Measurements from ENCODE around the gene CSTB.

CSTB gene

DNA sequence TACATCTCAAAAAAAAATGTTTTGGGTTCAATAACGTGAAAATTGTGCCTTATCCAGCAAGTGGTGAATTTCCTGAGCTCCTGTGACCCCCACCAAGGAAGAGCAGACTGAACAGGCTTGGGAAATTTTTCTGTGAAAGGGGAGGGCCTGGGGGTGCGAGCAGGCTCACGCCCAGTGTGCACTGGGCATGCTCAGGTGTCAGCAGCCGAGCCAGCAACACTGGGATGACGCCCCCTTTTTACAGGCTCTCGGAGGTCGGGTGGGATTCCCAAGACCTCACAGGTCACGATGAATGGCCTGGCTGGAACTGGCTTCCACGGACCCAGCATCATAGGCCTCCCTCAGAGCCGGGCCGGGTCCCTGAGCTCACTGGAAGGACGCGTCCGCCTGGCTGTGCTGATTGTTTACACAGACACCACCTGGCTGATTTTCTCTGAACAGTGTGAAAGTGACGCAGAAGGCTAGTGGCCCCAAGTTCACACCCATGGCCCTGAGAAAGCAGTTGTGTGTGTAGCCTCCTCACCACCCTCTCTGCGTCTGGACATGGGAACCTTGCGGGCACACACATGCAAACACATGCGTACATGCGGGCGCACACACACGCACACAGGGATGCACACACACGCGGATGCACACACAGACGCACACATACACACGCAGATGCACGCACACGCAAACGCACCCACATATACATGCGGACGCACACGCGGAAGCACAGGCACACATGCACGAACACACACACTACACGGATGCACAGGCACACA is 9.2 kb downstream of the CSTB start:
- no peak for DNase-seq

DNA sequence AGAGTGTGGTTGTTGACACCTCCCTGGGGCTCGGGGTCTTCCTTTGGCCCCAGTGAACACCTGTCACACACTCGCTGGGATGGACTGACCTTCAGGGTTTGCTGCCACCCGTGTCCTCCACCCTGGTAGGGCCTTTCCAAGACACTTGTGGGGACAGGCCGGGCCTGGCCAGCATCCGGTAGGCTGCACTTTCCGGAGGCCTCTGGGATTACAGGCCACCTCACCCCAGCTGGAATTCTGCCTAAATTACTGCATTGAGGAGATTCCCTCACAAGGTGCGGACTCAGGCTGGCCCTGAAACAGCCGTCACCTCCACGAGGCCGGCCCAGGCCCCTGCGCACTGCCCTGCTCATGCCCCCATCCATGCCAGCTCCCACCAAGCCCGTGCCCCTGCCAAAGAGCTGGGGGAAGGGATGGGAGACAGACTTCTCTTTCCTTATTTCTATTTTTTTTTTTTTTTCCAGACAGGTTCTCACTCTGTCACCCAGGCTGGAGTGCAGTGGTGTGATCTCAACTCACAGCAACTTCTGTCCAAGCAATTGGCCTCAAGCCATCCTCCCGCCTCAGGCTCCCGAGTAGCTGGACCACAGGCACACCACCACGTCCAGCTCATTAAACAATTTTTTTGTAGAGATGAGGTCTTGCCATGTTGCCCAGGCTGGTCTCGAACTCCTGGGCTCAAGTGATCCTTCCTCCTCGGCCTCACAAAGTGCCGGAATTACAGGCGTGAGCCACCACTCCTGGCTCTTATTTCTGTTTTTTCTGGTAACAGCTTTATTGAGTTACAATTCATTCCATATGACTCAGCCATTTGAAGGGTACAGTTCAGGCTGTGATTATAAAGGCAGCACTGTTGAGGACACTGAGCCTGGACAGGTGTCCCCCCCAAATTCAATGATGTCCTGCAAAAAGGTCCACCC is 11.3 kb downstream of the CSTB start:
- DNase-seq, result no peak

DNA sequence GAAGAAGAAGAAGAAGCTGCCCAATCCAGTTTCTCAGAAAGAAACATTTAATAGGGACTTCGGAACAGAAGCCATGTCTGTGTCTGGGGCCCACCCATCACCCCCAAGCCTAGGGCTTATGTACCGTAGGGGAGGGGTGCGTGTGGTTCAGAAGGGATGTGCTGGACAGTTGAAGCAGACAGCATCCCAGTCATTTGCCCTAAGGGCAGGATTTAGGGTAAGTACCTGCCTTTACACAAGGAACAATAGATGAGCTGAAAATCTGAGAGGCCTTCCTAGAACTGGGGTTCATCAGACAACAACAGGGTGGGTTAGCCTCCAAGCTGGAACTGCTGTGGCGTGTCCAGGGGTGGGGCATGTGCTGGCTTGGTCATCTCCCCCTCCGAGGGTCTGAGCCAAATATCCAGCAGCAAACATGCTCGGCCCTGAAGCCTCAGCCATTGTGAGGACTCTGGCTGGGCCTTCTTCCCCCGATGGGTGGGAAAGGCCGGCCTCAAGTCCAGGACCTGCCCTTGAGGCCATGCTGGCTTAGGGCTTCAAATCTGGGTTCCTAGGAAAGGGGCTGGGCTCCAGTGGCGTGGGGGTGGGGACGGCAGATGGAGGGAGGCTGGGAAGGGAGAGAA is 12.1 kb downstream of the CSTB start:
- no peak for DNase-seq

DNA sequence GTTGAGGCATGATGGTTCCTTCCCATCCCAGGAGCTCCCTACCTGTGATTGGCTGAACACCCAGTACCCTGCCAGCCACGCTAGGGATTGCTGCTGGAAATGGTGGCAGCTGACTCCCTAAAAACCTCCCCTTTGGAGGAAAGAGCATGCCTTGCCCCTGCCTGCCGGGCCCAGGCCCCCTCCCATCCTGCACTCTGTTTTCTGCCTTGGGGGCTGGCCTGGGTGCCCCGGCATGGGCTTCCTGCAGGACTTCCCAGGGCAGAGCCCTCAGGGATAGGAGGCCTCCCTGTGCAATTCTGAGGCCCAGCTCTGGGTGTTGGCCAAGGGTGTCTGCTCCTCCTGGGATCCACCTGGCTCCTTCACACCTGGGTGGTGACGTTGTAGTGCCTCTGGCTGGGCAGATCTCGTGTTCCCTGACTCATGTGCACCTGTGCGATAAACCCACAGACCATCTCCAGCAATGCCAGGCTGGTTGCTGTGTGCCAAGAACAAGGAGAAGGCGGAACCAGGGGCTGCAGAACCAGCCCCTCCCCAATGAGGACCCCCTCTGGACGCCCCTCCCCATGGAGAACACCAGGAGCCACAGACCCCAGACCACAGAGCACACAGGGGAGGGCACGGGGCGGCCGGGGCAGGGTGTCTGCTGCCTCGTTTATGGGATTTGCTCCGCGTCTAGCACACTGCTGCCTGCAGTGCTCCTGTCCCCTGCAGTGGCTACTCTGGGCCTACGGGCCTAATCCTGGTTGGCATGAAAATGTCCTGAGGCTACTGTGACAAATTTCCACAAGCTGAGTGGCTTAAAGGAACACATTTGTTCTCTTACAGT is 13.6 kb downstream of the CSTB start:
- no peak for DNase-seq

DNA sequence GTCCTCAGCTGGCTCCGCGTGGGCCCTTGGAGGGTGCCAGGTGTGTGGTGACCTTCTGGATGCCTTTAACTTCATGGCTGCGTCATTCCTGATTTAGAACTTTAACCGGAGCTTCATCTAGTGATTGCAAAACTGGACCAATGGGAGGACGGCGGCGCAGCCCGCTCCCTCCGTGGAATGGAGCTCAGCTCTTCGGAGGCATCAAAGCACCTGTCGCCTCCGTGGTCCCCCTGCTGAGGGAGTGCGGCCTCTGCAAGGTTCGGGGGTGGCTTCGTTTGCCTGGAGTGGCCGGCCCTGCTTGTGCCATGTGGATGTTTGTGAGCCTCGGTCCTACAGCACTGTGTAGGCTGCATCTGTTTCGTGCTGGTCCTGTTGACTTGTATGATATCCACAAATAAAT is 14.2 kb downstream of the CSTB start:
- DNase-seq, result no peak

DNA sequence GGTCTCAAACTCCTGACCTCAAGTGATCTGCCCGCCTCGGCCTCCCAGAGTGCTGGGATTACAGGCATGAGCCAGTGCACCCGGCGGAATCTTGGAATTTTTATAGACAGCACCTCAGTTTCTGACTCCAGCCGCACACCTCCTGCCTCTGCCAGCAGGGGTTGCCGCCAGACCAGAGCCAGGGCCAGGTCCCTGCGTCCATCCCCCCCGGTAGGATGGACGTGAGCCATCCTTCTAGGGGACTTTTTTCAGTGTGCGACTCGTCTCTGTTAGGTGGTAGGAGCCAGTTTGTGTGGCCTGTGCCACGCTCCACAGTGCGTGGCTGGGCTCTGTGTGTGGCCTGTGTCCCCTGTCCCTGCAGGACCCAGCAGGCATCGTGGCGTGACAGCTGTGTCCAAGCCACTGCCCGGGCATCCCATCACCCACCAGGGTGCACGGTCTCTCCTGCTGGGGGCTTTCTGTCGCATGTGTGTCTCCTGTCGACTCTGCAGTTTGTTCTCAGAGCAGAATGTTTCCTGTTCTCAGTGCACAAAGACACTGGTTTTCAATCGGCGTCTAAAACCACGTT is 15.6 kb downstream of the CSTB start:
- no peak for DNase-seq

DNA sequence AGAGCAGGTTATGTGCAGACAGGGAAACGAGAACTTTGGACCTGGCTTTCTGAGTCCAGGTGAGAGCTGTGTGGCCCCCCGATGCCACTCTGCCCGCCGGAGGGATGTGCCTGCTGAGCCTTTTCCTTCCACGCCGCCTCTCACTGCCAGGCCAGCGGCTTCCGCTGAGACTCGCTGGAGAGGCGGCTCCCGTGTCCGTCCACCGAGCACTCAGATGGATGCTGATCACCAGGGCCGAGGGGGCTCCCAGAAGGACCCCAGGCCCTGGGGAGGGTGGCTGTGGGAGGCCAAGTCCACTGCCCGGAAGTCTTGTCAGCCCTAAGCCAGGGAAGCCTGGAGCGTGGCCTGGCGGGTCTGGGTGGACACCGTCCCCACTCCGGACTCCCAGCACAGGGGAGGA is 16.5 kb downstream of the CSTB start:
- no peak for DNase-seq

DNA sequence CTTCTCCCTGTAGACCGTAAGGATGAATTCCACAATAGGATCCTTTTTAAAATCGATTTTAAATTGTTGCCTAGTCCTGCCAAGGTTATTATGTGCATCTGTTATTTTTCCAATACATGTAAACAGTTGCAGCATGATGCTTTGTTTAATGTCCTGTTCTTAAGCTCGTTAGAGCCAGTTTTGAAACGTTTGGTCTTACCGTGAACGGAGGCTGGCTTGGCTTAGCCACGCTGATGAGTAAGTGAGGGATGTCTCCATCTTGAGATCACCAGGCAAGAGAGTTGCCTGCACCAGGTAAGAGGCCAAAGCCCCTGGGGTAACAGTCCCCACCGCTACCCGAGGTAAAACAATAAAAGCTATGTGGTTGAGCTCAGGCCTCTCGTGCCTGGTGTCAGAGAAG is 17.3 kb downstream of the CSTB start:
- DNase-seq, result no peak

DNA sequence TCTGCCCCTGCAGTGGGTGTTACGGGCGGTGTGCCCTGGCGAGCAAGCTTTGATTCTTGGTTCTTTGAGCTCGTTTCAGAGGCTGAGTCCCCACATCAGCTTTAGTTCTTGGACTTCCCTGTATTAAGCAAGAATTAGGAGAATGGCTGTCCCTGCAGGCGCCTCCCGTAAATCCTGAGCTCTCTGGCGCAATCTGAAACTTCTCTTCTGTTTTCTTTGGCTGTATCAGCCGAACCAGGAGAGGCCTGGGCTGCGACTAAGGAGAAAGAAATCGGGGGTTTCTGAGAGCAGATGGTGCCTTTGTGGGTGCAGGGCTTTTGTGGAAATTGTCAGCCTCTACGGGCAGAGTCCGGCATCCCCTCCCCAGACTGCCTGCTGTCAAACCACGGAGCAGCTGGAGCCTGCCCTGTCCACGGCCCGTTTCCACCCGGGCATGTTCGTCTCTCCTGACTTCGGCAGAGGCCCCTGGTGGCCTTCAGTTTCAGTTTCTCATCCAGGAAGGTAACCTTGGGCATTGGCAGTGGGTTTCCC is 17.9 kb downstream of the CSTB start:
- DNase-seq, result no peak

DNA sequence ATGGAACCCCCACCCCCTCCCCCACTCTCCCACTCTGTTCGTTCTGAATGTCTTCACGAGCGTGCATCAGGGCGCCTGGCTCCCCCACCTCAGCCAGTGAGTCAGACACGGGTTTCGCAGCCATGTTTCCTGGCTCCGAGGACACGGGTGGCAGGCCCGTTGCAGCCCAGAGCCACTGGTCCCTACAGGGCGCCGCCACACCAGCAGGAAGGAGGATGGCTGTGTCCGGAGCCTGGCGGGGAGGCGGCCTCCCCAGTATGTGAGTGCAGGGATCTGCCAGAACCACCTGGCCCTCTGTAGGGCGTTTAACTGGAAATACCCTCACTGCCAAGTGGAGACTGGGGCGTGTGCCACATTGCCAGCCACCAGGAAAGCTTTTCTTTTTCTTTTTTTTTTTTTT is 18.5 kb downstream of the CSTB start:
- no peak for DNase-seq

DNA sequence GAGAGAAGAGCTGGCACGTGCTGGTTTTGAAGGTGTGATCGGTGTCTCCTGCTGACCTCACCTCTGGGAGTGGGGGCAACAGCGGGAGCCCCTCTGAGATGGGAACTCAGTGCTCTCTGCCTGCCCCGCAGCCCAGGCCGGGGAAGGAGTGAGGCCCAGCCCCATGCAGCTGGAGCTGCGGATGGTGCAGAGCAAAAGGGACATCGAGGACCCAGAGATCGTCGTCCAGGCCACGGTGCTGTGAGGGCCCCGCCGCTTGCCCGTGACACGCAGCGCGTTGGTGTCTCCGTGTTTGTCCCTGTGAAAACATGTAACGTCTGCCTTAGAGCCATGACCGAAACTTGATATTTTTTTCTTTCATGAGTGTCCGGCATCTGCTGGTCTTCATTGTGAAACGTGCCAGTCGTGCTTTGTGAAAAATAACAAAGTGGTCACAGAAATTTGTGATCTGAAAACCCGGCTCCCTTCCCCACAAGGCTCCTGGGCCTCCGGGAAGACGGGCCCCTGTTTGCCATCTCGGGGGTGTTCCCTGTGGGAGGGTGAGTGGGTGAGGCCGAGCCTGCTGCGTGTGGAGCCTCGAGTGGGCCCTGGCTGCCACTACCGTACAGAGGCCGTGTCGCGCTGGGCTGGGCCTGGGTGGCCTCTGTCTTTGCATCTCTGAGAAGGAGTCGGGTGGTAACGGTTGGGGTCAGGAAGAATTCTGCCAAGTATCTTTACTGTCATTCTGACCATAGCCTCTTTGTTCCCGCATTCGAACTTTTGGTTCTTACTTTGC is 20.1 kb downstream of the CSTB start:
- DNase-seq, result no peak

DNA sequence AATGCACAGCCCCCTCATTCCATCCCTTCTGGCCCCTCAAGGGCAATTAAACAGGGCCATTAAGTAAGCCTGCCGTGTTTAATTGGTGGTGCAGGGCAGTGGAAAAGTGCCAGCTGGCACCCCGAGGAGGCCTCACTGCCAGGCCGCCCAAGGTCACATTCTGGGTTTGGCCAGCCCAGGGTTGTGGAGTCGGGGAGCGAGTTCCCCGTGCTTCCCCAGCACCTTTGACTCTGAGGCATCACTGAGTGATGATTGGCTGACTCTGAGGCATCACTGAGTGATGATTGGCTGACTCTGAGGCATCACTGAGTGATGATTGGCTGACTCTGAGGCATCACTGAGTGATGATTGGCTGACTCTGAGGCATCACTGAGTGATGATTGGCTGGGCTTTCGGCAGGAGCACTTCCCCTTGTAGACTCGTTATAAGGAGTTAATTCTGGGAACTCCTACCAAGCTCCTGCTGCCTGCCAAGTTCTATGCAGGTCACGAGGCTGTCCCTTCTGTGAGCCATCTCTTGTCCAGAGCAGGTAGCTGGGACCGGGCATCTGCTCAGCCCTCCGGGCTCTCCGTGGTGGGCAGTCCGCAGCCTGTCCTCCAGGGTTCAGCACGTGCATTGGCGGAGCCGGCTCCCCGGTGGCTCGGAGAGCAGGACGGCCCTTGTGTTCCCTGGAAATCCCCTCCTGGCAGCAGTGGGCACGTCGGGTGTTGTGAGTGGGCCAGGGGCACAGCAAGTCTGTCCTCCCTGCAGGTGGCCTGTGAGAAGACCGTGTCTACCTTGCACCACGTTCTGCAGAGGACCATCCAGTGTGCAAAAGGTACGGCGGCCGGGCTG is 20.9 kb downstream of the CSTB start:
- no peak for DNase-seq

DNA sequence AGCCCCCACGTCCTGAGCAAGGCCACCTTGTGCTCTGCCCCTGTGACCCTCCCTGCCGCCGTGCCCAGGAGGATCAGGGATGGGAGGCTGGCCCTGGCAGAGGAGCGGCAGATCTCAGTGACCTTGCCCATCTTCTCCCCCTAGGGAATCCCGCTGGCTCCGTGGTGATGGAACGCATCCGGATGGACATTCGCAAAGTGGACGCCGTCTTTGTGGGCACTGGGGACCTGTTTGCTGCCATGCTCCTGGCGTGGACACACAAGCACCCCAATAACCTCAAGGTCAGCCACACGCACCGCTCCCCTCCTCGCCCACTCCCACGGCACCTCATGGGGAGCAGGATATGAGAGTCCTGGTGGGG is 22.7 kb downstream of the CSTB start:
- DNase-seq, result no peak

DNA sequence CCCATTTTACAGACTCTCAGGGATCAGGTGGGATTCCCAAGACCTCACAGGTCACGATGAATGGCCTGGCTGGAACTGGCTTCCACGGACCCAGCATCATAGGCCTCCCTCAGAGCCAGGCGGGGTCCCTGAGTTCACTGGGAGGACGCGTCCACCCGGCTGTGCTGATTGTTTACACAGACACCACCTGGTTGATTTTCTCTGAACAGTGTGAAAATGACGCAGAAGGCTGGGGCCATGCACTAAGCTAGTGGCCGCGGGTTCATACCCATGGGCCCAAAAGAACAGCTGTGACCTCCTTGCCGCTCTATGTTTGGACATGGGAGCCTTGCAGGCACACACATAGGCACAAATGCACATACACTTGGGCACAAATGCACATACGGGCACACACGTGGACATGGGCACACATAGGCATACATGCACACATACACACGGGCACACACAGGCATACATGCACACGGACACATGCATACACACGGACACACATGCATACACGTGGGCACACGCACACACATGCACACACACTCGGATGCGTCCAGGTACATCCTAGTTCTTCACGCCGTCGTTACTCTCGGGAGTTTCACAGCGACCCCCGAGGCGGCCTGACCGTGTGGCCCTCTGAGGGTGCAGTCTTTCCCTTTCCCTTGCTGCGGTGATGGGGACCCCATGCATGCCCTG is 23.2 kb downstream of the CSTB start:
- no peak for DNase-seq

DNA sequence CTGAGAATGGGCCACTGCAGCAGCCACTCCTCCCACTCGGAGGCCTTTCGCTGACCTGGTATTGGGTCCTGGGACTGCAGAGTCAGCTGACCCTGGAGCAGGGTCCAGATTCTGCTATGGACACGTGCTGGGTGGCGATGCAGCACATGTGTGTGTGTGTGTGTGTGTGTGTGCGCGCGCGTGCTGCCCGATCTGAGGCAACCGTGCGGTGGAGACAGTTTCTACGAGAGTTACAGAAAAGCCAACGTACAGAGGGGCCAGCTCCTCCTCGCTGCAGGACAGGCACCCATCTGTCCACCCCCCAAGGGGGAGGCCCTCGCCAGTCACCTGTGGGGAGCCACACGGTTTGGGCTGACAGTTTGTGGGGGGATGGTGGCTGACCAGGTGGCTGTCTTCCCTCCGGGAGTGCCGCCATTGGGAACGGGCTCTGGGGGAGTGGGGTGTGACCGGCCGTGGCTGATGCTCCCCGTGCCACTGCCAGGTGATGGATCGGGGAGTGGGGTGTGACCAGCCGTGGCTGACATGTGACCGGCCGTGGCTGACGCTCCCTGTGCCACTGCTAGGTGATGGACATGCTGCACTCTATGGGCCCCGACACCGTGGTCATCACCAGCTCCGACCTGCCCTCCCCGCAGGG is 24.0 kb downstream of the CSTB start:
- DNase-seq, result no peak

DNA sequence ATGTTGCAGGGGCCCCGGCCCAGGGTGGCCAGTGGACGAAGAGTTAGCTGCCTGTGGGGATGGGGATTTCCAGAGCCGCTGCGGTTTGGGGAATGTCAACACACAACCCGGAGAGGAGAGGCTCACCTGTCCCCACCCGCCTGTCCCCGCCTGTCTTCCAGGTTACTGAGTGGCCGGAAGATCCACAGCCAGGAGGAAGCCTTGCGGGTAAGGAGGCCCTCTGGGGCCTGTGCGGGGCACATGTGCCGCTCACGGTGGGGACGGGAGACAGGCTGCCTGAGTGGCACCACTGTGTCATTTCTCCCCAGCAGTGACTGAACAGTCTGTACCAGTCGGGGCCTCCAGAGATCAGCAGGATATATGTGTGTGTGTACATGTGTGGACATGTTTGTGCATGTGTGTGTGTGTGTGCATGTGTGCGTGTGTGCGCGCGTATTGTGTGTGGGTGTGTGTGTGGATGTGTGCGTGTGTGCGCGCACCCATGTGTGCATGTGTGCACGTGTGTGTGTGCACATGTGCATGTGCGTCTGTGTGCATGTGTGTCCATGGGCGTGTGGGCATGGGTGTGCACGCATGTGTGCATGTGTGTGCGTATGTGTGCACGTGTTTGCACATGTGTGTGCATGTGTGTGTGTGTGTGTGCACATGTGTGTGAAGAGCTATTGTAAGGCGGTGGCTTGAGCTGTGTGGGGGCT is 25.6 kb downstream of the CSTB start:
- DNase-seq, result no peak

DNA sequence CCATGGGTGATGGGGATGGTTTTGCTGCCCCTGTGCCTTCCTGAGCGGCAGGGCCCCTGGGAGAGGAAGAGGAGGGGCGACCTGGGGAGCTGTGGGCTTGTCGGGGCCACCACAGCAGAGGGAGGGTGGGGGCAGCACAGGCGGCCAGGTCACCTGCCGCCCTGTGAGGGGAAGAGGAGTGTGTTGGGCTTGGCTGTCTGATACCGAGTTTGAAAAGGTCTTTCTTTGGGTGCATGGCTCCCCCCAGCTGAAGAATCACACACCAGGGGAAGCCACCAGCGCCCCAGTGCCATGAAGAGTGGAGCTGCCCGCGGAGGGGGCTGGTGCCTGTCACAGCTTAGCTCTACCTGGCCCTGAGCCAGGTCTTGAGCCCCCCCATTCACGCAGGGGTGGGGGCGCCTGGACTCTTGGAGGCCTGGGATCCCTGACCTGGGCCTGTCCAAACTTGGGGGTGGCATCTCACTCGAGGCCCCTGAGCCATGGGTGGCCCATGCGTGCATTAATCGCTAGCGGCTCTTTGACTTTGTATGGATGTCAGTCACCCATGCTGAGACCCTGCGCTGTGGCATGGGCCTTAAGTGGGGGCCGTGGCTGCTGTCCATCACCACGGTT is 26.4 kb downstream of the CSTB start:
- DNase-seq, result no peak

DNA sequence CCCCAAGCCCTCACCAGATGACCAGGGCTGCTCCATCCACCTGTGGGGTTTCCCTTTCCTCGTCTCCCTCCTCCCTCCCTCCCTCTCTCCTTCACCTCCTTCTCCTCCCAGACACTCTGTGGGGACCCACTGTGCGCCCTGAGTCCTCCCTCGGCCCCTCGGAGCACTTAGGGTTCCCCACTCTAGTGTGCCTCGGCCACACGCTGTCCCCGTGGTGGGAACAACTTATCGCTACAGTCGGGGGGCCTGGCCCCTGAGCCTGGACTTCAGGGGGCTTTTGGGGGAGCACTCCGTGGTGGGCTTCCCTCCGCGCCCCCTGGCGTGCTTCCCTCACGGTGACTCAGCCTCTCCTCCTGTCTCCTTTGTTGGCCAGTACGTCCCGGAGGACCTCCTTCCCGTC is 27.5 kb downstream of the CSTB start:
- no peak for DNase-seq
